HUES6 (cell line): Measurements from ENCODE around the gene PLAAT4.
A peak's percentile ranks its signal among the peaks of the same experiment; 100 is the strongest.

Source experiments
- H3K27ac ChIP-seq: 2 replicates; pipeline ENCODE4 v1.7.0; 2013; ENCODE audit warnings: low read depth, mild to moderate bottlenecking, low read length, inconsistent platforms
- H3K27me3 ChIP-seq: 2 replicates; pipeline ENCODE4 v1.6.1; 2013; ENCODE audit warnings: low read length; ENCODE audit not compliant: control insufficient read depth, insufficient read depth
- H3K36me3 ChIP-seq: 2 replicates; pipeline ENCODE4 v1.6.1; 2013; ENCODE audit warnings: low read length; ENCODE audit not compliant: control insufficient read depth, insufficient read depth
- H3K4me1 ChIP-seq: 2 replicates; pipeline ENCODE4 v1.6.1; 2013; ENCODE audit warnings: low read length; ENCODE audit not compliant: control insufficient read depth, insufficient read depth
- H3K4me3 ChIP-seq: 2 replicates; pipeline ENCODE4 v1.5.1; 2013; ENCODE audit warnings: low read depth, low read length
- H3K9ac ChIP-seq: one replicate; pipeline ENCODE4 v1.6.1; 2013; ENCODE audit warnings: mild to moderate bottlenecking, low read length
- H3K9me3 ChIP-seq: 2 replicates; pipeline ENCODE4 v1.6.1; 2013; ENCODE audit warnings: low read depth, low read length; ENCODE audit not compliant: control insufficient read depth, insufficient read depth

The PLAAT4 gene

DNA sequence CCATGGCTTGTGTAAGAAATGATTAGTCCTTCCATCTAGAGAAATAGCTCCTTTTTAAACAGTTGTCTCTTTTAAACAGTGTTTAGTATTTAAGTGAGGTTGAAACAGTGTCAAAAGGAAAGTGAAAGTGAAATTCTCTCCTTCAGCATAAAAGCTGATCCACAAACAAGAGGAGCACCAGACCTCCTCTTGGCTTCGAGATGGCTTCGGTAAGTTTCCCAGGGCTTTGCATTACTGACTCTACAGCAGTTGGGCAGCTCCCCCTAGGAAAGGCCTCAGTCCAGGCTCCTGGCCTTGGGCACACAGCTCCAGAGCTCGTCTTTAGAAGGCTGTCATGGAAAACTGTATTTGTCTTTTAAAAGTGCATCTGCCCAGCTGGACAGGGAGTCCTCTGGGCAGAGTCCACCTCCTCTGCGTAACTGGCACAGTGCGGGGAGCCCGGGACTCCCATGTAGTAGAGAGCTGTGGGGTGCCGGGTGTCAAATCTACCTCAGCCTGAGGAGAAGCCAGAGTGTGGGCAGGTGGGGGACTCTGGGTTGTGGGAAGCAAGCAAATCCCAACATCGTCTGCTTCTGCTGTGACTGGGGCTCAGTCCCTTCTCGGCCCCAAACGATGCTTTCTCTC lies at the start of gene PLAAT4:
Gene PLAAT4, plus strand, starts transcription at position 140 of the 624 bp plus-strand sequence. Its CDS starts 61 bp downstream, at position 201.
- Histone ChIP-seq H3K4me3 (no peak within 1 kb of the TSS), H3K27ac (no peak within 1 kb of the TSS), H3K36me3 (no peaks in the 10 kb centered on the region), H3K4me1 (peaks cover 26% of the 10 kb centered on the region), H3K9me3 (no peaks in the 10 kb centered on the region), H3K9ac (no peak within 1 kb of the TSS), H3K27me3 (no peaks in the 10 kb centered on the region)

- H3K9ac ChIP-seq, result no peak overlapping the region
- H3K36me3 ChIP-seq, result peaks cover 9% of the 10 kb centered on the region
- H3K4me1 ChIP-seq, result peaks cover 21% of the 10 kb centered on the region; the same call in 1 of the 2 replicates
- H3K9me3 ChIP-seq, result peaks cover 36% of the 10 kb centered on the region
- H3K27ac ChIP-seq, result peak overlapping the region; percentile 18; the same call in 1 of the 2 replicates
- H3K4me3 ChIP-seq, result peak overlapping the region; percentile 5; the same call in 1 of the 2 replicates
- no peaks in the 10 kb centered on the region for H3K27me3 ChIP-seq
These were observed 47.8 kb upstream of the PLAAT4 start for GRCh38 chr11:63488789-63489188.

DNA sequence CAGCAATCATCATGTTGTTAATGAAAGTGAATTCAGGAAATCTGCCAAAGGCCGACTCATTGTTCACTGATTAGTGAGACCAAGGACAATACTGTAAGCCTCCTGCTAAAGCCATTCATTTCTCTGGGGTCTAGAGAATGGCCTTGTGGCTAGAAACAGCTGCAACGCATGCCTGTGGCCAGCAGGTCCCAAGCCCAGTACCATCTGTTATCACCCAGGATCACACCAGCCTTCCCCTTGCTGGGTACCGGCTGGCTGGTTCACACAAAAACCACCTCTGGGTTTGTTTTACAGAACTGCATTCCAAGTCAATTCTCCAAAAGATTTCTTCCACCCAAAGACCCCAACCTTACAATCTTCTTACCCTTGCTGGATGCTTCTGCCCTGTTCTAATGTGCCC lies 46.7 kb upstream of the PLAAT4 start:
- H3K9ac ChIP-seq, result peak overlapping the region; percentile 79
- H3K9me3 ChIP-seq, result peaks cover 31% of the 10 kb centered on the region
- H3K36me3 ChIP-seq, result peaks cover 9% of the 10 kb centered on the region
- peak overlapping the region; percentile 78; the same call in 1 of the 2 replicates for H3K27ac ChIP-seq
- H3K4me3 ChIP-seq, result peak overlapping the region; percentile 71
- H3K4me1 ChIP-seq, result peaks cover 21% of the 10 kb centered on the region; the same call in 1 of the 2 replicates
- no peaks in the 10 kb centered on the region for H3K27me3 ChIP-seq

- Histone ChIP-seq H3K4me3 (peak within 1 kb of the TSS; percentile 71), H3K36me3 (peaks cover 9% of the 10 kb centered on the region), H3K27ac (peak within 1 kb of the TSS; percentile 78), H3K9ac (peak within 1 kb of the TSS; percentile 79), H3K4me1 (peaks cover 21% of the 10 kb centered on the region; the same call in 1 of the 2 replicates), H3K27me3 (no peaks in the 10 kb centered on the region), H3K9me3 (peaks cover 25% of the 10 kb centered on the region)
These were observed 45.9 kb upstream of the PLAAT4 start, which contains the start of gene PLAAT5 for GRCh38 chr11:63490551-63491239. Gene PLAAT5 (minus strand): TSS chr11:63491167. CDS start chr11:63491034, 133 bp downstream.

DNA sequence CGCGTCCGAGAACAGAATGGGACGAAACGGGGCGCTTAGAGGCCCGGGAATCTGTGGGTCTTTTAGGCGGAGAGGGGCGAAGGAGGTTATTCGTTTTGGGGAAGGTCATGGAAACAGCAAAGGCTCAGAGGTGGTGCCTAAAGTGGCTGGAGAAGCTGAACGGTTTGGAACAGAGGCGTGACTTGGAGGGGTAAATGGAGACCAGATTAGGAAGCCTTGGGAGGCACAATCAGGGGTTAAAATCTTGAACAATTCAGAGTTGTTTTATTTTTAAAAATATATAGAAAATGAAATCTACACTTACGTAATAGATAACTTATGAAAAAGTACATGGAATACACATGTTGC lies 45.4 kb upstream of the PLAAT4 start:
- Histone ChIP-seq H3K4me1 (peaks cover 21% of the 10 kb centered on the region; the same call in 1 of the 2 replicates), H3K27ac (peak overlapping the region; percentile 78), H3K9me3 (peaks cover 20% of the 10 kb centered on the region), H3K9ac (peak overlapping the region; percentile 79), H3K36me3 (peaks cover 4% of the 10 kb centered on the region; the same call in 1 of the 2 replicates), H3K4me3 (peak overlapping the region; percentile 71), H3K27me3 (no peaks in the 10 kb centered on the region)

- peak overlapping the region; percentile 71 for H3K4me3 ChIP-seq
These were observed 44.8 kb upstream of the PLAAT4 start for GRCh38 chr11:63491636-63492372.

DNA sequence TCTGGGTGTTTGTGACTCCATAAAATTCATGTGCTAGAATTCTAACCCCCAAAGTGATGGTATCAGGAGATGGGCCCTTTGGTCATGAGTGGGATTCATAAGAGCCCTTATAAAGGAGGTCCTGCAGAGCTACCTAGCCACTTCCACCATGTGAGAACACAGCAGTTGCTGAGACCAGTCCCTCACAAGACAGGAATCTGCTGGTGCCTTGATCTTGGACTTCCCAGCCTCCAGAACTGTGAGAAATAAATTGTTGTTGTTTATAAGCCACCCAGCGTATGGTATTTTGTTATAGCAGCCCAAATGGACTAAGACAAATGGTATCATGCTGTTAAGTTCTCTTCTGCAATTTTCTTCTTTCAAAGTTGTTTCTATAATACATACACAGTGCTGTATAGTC lies 44.2 kb upstream of the PLAAT4 start:
- no peak overlapping the region for H3K9ac ChIP-seq
- H3K27ac ChIP-seq, result no peak overlapping the region
- peaks cover 21% of the 10 kb centered on the region; the same call in 1 of the 2 replicates for H3K4me1 ChIP-seq
- 0 out of 2 replicates have a peak overlapping the region, but pooled peaks have one; percentile 71 for H3K4me3 ChIP-seq
- no peaks in the 10 kb centered on the region for H3K27me3 ChIP-seq
- no peaks in the 10 kb centered on the region for H3K36me3 ChIP-seq
- H3K9me3 ChIP-seq, result peaks cover 23% of the 10 kb centered on the region

More at GRCh38 chr11:63491636-63492372, 44.8 kb upstream of the PLAAT4 start:
- Histone ChIP-seq H3K4me1 (peaks cover 21% of the 10 kb centered on the region; the same call in 1 of the 2 replicates), H3K27ac (peak overlapping the region; percentile 78; the same call in 1 of the 2 replicates), H3K9me3 (peaks cover 17% of the 10 kb centered on the region), H3K27me3 (no peaks in the 10 kb centered on the region), H3K36me3 (no peaks in the 10 kb centered on the region), H3K9ac (peak overlapping the region; percentile 79)

GRCh38 chr11:63493127-63493526 lies 43.5 kb upstream of the PLAAT4 start:
- no peak overlapping the region for H3K9ac ChIP-seq
- peaks cover 21% of the 10 kb centered on the region; the same call in 1 of the 2 replicates for H3K4me1 ChIP-seq
- no peak overlapping the region for H3K4me3 ChIP-seq
- no peaks in the 10 kb centered on the region for H3K27me3 ChIP-seq
- H3K36me3 ChIP-seq, result no peaks in the 10 kb centered on the region
- H3K9me3 ChIP-seq, result peaks cover 26% of the 10 kb centered on the region
- no peak overlapping the region for H3K27ac ChIP-seq

DNA sequence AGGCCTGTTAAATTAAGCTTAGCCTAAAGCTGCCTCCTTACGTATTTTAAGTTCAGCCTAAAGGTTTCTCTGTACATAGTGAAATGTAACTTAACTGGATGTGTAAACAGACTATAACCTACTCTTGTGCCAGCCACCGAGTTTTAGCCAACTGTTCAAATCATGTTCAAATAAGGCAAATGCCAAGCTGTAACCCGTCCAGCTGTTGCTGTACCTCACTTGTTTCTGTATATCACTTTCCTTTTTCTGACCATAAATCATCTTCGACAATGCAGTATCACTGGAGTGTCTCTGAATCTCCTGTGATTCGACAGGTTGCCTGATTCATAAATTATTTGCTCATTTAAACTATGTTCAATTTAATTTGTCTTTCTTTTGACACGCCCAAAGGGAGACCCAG lies 41.6 kb upstream of the PLAAT4 start:
- H3K27me3 ChIP-seq, result no peaks in the 10 kb centered on the region
- no peak overlapping the region for H3K27ac ChIP-seq
- H3K9me3 ChIP-seq, result peaks cover 41% of the 10 kb centered on the region
- no peaks in the 10 kb centered on the region for H3K36me3 ChIP-seq
- no peak overlapping the region for H3K9ac ChIP-seq
- H3K4me3 ChIP-seq, result no peak overlapping the region
- peaks cover 7% of the 10 kb centered on the region; the same call in 1 of the 2 replicates for H3K4me1 ChIP-seq

GRCh38 chr11:63499874-63500273 lies 36.7 kb upstream of the PLAAT4 start:
- Histone ChIP-seq H3K9ac (no peak overlapping the region), H3K27ac (no peak overlapping the region), H3K27me3 (no peaks in the 10 kb centered on the region), H3K4me1 (peaks cover 15% of the 10 kb centered on the region), H3K9me3 (peaks cover 45% of the 10 kb centered on the region), H3K4me3 (no peak overlapping the region), H3K36me3 (peaks cover 3% of the 10 kb centered on the region; the same call in 1 of the 2 replicates)
